Testis (tissue), 2 donors: ENCODE results near the gene KCNJ4.

Experiments
- POLR2A ChIP-seq: fragments of 450-650 bp; IDR thresholded peaks from one replicate; pipeline ENCODE4 v1.6.1; 2017; ENCODE audit warnings: antibody characterized with exemption, mild to moderate bottlenecking, moderate library complexity
- TF ChIP-seq, protein P1 (sequence below), 3 experiments: fragments of 450-650 bp in 2 of 3; fragments of 200-600 bp in 1 of 3; sonication (generic) in 1 of 3; IDR thresholded peaks; one replicate each; pipeline ENCODE4 v1.5.1; 2016 to 2019; ENCODE audit warnings: antibody characterized with exemption in 3 of 3, mild to moderate bottlenecking in 2 of 3, moderate library complexity in 1 of 3

DNA sequence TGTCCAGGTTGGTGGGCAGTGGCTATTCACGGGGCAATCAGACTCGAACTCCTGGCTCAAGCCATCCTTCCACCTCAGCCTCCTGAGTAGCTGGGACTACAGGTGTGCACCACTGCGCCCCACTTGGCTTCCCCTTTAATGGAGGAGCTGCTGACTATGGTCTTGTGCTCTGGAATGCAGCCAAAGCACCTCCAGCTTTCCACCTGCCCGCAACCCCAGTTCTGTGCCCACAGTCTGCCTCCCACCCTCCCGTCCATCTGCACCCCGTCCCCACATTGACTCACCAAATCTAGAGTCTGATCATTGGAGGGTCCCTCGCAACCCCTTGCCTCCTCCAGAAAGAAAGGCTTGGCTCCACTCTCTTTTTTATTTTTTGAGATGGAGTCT, 41.0 kb downstream of the KCNJ4 start:
- TF ChIP-seq POLR2A: no peak
- TF ChIP-seq, protein P1, sequence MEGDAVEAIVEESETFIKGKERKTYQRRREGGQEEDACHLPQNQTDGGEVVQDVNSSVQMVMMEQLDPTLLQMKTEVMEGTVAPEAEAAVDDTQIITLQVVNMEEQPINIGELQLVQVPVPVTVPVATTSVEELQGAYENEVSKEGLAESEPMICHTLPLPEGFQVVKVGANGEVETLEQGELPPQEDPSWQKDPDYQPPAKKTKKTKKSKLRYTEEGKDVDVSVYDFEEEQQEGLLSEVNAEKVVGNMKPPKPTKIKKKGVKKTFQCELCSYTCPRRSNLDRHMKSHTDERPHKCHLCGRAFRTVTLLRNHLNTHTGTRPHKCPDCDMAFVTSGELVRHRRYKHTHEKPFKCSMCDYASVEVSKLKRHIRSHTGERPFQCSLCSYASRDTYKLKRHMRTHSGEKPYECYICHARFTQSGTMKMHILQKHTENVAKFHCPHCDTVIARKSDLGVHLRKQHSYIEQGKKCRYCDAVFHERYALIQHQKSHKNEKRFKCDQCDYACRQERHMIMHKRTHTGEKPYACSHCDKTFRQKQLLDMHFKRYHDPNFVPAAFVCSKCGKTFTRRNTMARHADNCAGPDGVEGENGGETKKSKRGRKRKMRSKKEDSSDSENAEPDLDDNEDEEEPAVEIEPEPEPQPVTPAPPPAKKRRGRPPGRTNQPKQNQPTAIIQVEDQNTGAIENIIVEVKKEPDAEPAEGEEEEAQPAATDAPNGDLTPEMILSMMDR (IDR thresholded peaks at IDR 0.05): no peak
